Stimulated activated CD8-positive, alpha-beta memory T cell treated with anti-CD3 and anti-CD28 coated beads, Interleukin-4, amount 100 ng/mL, for 4 hours (primary cell): ENCODE results near the gene PRPF8.
"Not testable (repeated sequence)": the region's sequence is repeated elsewhere in the genome, so short reads cannot be mapped to it uniquely, and the experiment has no call there.

Experiments used
- DNase-seq, 2 donors: peaks; one replicate each; pipeline ENCODE4 v3.0.0-alpha.2; 2020; ENCODE audit warnings: low read depth in 2 of 2, low spot score in 1 of 2

PRPF8 gene

DNA sequence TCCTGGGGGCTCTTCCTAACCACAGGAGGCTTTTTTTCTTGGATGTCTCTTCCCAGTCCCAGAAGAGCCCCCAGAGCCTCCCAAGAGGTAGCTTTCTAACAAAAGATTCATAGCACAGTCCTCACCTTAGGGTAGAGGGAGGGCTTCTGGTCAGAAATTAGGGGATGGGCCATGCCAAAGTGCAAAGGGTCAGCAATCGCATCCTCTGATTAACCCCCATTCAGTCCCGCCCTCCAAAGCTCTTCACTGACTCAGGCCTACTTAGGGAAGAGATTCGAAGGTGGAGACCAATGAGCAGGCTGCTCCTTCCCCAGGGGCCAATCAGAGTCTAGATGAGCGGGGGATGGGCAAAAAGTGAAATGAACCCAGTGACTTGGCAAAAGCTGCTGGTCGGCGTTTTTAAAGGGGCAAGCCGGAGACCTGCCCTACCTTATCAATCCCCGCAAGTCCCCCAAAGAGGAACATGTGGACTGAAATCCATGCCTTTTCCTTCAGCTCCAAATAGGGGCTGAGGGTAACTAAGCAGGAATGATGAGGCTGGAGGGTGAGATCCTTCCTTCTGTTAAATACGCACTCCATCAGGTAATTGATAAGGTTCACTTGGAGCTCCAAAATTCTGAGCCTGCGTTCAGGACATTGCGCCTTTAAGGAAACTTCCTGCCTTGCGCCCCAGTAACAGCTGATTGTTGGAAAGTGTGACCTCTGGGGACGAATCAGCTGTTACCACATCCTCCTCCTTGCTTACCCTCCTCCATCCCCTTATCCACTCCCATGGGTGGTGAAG lies 32.4 kb upstream of the PRPF8 start:
- DNase-seq, result peak; percentile 65 to 75

DNA sequence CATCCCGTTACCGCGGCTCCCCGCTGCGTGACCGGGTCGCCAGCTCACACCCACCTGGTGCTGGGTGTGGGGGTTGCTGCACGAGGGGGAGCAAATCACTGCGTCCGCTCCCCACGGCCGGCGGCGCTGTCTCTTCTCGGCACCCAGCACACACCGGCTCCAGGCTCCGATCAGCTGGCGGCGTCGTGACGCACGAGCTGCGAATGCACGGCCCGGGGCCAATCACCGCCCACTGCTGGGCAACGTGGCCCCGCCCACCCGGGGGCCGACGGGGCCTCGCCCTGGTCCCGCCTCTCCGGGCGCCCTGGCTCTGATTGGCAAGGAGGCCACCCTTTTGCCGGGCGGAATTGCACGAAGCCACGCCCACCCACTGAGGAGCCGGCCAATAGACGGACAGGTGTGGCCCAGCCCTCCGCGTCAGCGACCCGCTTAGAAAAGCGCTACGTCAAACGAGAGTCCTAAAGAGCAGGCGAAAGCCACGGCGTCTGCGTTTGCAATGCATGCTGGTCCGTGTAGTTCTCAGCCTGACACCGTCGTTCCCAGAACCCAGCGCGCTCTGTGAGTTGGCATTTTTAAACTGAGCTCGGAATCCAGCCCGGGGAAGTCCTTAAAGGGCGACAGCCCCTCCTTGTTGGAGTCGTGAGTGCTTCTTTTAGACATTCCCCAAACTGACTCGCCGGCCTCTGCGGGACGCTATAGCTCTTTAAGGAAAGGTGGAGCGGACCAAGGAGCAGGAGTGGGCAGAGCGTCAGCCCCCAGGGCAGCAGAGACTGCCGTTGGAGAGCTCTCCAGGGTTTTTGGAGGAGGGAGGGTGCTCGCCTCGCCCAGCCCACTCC lies 31.6 kb upstream of the PRPF8 start:
- DNase-seq, result peak; percentile 98 to 100

DNA sequence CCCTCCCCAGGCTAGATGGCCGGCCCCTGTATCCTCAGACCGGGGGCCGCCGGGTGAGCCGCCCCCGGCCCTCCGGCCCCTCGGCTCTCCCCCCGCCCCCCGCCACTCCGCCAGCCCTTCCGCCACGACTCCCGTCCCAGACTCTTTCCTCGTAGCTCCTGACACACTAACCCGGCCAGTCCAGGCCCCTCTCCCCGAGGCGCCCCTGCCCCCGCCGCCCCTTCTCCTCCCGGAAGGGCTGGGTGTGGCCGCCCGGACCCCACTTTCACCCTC lies 31.1 kb upstream of the PRPF8 start:
- DNase-seq, result no peak

DNA sequence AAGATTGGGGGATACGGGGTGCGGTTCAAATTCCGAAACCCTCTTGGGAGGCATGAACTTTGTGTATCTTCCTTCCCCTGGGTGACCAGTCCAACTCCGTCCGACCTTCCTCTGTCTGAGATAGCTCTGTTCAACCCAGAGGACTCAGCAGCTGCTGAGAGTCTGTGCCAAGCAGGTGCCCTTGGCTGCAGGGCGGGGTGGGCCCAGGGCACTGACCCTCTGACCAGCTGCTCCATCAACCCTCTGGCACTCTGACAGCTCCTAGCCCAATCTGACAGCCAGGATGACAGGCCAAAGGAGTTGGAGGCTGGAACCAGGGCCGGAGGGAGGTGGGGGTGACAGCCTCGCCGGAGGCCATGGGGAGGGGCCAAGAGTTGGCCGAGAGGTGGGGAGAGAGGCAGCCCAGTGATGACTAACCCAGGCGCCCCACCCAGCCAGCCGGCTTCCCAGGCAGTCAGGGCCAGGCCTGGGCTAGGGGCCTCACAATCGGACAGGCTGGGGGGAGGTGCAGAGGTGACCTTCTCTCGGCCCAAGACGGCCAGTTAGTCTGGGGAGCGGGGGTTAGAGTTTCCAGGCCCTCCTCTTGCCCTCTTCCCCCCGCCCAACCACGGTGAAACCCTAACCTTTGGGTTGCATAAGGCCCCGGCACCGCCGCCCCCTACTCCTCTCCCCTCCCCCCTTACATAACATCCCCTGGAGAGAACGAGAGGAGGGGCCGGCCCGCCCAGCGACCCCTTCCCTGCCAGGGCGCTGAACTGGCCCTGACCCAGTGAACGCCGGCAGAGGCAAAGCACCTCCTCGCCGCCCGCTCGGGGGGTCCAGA lies 30.5 kb upstream of the PRPF8 start:
- DNase-seq, result no peak

DNA sequence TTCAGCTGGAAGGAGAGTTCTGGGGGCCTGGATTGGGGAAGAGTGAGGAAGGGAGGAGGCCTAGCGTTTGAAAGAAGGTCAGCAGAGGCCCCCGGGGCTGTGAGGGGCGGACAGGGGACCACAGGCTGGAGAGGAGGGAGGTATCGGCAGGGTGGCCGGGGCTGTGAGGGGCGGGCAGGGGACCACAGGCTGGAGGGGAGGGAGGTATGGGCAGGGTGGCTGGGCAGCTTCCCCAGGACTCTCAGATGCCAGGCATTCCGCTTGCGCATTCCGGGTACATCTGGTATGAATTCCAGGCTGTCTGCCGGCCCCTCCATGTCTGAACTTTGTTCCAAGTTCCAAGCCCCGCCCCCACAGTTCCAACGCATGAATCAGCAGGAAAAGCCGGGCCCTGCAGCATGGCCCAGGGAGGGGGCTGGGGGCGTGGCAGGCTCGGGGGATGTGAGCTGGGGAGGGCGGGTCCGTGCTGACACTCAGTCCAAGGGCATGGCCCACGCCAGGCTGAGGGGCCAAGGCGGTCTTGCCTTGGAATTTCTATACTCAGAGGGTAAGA lies 29.8 kb upstream of the PRPF8 start:
- DNase-seq, result peak in 1 of 2 donors; percentile 22

DNA sequence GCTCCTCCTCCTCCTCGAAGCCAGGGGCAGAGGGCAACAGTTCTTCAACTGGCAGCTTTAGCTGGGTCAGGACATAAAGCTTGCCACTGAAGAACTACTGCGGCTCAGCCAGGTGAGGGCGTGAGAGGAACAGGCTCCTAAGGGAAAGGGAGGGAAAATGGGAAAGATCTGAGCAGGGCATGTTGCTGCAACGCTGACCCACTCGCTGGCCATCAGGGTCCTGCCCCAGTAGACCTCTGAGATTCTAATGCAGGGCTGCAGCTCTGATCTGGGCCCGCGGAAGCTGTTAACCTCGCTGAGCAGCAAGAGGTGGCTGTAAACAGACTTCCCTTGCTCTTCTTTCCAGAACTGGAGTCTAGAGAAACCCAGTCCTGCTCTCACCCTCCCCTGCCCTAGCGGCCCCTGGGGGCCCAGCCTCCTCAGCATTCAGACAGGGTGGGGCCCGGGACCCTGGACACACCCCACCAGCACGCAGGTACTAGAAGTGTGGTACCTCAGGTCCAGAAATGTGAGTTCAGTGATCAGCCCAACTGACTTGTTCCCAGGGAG lies 29.3 kb upstream of the PRPF8 start:
- DNase-seq, result no peak

DNA sequence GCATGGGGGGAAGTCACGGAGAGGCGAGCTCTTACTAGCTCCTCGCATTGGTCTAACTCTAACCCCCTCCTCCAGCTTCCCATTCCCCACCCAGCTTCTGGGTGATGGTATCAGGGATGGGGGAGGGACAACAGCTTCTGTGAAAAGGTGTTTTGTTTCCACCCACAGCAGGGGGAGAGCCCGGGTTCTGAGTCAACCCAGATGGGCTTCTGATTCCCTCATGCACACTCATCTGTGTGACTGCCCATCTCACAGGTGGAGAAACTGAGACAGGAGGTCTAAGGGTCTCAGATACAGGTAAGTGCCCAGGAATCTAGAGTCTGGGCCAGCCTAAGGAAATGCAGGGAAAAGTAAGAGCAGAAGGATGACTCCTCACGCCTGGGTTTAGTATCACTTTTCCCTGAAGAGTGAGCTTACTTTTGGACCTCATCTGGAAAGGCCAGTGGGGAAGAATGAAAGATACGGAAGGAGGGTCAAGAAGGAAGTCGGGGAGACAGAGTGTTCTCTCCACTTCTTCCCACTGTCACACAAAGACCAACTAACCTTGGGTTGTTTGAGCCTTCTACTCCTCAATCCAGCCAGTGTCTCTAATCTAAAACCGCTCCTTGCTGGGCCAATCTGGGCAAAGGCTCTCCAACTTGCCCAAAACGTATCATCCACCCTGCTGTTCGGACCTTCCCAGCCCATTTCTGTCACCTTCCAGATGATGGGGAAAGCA lies 28.7 kb upstream of the PRPF8 start:
- DNase-seq, result no peak

DNA sequence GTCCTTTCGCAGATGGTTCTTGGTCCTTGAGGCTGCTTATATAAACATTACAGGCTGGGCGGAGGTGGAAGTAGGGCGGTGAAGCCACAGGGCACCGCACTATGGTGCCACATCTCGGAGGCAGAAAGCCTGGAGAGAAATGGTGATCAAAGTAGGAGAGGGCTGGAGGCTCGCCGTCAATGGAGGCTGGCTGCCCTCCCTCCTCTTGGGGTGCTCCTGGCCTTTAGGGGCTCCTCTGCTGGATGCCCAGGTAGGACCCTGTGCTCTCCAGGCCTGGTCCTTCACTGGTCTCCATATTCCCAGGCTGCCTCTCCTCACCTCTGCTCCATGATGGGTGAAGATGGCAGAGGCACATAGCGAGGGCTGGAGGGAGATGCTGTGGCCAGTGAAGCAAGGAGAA lies 27.6 kb upstream of the PRPF8 start:
- no peak for DNase-seq

DNA sequence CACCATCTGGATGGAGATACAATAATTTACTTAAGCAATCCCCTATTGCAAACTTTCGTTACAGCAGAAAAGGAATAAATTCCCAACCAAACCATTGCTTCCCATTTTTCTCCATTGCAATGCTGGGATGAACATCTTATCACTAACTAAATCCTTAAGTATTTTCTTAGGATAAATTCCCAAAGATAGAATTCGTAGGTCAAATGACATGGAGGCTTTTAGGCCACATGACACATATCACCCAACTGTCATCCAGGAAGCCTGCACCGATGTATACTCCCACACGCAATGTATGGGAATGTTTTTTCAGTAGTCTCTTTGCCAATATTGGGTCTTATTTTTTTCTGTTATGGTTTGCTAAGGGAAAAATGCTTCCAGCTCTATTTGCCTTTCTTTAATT lies 27.1 kb upstream of the PRPF8 start:
- no peak for DNase-seq

DNA sequence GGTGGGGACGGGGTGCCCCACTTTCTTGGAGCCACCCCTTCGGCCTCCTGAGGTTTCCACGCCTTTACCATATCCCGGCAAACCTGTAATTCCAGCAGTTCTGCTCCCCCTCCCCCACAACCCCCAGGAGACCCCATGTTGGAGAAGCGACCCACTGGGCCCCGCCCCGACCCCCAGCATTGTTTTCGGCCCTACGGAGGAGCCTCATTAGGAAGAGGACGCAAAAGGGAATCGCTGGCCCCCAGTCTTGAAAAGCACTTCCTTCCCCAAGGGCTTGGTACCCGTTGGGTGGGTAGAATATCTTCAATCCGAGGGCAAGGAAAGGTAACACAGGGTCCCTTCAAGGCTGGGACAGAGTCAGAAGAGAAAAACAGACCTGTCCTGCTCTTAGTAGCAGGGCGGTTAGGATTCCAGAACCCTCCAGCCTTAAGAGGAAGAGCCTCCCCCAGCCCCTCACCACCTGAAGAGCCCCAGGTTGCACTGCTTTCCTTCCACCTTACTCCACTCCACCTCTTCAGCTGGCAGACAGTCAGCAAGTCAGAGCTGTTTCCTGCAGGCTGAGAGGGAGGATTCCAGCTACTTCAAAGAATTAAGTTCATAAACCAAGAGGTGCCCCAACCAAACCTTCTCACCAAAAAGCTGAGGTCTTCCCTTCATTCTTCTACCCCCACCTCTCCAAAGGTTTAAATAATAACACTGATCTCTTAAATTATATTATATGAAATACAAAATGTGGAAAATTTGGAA lies 26.3 kb upstream of the PRPF8 start:
- DNase-seq, result no peak

DNA sequence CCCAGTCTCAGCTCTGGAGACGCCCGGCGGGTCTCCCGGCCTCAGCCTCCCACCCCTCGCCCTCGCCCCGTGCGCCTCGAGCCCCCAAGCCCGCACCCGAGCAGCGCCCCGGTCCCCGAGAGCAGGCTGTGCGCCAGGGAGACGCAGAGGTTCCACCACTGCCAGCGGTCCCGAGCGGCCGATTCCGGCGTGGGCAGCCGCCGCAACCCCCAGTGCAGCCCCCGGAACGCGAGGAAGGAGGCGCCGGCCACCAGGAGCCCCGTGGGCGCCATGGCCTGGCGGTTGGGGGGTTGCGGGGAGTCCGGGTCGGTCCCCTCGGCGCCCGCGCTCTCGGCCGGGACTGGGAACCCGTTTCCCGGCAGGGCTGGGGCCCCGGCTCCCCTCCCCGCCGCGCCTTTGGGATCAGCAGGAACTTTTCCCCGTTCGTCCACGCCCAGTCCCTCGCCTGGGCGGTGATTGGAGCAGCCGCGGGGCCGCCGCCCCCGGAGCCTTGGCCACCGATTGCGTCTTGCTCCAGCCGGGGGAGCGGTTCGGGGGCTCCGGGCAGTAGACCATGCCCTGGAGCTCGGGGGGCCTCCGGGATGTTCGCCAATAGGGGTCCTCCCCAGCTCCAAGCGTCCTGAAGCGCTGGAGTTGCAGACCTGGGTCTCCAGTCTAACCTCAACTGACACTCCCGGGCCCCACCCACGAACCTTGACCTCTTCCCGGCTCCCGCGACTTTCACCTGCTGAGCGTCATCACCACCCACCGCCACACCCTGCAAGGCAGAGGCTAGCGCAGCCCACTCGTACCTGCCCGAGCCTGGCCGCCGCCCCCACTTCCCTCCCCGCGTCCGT lies 25.5 kb upstream of the PRPF8 start, which contains the start of gene TLCD2:
Gene TLCD2, minus strand, starts transcription at position 407 of the 836 bp plus-strand sequence. Its CDS starts 135 bp downstream, at position 272.
- no peak for DNase-seq

DNA sequence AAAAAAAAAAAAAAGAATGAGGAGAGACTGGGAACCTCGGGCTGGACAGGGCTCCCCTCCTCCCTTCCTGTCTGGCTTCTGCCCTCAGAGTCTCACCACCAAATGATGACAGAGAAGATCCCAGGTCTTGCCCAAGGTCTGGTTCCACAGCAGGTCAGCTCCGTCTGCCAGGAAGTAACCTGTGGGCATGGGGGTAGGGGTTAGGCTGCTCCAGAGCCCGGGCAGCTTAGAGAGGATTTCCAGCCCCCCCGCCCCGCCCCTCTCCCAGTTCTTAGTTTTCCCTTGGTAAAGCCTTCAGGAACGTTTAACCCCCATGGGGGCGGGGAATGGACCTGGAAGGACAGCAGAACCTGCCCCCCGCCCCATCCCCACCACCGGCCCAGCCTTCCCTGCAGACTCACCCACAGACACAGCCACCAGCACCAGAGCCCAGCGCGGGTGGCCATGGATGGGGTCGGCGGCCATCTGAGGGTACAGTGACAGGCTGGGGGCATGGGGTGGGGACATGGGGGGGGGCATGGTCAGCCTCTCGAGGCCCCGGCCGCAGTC lies 24.8 kb upstream of the PRPF8 start:
- no peak for DNase-seq

DNA sequence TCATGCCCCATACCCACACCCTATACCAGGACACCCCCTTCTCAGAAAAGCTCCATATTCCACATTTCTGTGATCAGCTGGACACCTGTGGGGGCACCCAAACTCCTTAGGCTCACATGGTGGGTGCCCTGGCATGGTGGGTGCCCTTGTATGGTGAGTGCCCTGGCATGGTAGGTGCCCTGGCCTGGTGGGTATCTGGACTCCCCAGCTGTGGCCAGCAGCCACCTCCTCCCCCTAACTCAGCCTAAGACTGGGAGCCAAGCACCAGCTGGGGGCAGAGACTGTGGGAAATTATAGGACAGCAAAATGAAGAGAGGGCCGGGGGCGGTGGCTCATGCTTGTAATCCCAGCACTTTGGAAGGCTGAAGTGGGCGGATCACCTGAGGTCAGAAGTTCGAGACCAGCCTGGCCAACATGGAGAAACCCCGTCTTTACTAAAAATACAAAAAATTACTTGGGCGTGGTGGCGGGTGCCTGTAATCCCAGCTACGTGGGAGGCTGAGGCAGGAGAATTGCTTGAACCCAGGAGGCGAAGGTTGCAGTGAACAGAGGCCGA lies 24.2 kb upstream of the PRPF8 start:
- not testable (repeated sequence) for DNase-seq

DNA sequence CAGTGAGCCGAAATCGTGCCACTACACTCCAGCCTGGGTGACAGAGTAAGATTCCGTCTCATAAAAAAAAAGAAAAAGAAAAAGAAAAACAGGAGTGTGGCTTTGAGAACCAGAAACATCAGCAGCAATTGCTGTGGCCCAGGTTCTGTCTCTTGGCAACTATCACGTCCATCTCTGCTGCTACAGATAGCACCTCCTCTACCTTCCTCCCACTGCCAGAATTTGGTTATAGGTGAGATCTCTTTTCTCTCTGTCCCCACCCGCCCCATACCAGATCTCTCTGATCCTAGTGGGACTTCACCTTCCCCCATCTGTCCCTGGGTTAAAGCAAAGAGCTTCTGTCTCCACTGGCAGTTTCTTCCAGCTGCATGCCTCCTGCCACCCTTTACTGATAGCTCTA lies 22.4 kb upstream of the PRPF8 start:
- no peak for DNase-seq

DNA sequence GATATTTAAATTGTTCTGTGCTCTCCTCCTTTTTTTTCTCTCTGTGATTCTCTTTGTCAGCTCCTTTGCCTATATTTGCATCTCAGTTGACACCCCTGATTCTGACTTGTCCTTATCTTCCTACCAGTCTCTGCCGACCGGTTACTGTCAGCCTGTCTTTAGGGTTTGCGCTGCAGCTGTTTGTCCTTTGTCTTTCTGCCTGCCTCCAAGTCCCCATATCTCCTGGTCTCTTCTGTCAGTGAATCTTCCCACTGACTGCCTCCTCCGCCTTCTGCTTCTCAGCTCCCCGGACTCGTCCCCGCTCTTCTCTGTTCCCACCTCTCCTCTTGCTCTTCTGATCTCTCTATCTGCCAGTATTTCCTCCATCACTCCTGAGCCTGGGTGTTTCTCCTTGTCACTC lies 20.3 kb upstream of the PRPF8 start:
- no peak for DNase-seq

DNA sequence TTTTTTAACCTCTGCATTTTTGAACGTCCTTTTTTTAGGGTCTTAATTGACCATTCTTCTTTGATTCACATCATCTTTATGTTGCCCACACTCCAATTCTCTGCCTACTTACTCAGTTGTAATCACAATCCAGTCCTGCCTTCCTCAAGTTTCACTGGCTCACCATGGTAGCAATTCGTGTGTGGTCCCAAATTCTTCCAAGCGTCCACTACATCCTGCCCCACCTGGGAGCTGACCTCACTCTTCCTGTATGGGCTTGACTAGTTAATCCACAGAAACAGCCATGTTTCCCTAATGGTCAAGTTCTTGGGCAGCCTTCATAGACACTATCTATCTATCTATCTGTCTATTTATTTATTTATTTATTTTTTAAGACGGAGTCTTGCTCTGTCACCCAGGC lies 18.4 kb upstream of the PRPF8 start:
- DNase-seq, result no peak

DNA sequence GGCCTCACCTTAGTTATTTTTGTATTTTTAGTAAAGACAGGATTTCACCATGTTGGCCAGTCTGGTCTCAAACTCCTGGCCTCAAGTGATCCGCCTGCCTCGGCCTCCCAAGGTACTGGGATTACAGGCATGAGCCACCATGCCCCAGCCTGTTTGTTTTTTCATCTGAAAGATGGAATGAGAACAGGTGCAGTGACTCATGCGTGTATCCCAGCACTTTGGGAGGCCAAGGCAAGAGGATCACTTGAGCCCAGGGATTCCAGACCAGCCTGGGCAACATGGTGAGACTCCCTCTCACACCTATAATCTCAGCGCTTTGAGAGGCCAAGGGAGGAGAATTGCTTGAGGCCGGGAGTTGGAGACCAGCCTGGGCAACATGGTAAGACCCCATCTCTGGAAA lies 15.2 kb upstream of the PRPF8 start:
- DNase-seq, result not testable (repeated sequence)

DNA sequence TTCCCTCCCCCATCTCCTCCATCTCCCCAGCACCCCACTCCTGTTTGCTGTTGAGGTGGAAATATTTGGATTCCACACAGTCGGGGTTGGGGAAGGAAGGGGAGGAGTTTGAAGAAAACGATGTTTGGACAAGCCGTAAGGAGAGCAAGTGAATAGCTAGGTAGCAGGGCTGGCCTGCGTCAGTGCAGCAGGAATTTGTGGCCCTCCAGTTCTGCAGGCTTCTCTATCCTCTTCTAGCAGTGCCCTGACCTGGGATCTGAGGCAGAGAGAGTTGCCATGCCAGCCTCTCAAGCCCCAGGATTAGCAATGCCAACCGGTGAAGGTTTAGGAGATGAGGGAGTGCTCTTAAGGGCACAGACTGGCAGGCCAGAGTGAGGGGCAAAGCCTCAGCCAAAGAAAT lies 13.0 kb upstream of the PRPF8 start:
- DNase-seq, result no peak
